ENCODE results near the gene AP1S2.

DNA sequence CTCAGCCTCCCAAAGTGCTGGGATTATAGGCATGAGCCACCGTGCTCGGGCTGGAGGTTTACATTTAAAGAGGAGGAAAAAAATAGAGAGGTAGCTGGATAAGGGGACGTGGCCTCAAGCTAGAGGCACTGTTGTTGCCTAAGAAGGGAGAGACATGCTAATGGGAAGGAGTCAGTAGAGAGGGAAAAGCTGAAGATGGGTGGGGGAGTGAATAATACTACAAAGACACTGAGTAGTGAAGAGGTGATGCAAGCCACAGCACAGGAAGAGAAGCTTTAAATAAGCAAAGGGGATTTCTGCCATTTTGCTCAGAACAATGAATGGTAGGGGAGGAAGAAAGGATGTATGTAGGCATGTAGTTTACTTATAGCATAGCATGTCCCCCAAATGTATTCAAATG lies 11.5 kb upstream of the AP1S2 start:
- no peak for TF ChIP-seq REST (IDR thresholded peaks at IDR 0.05; ENCODE audit: low read depth)
- no peak for TF ChIP-seq RAD21 (IDR thresholded peaks at IDR 0.05; ENCODE audit: low read depth)
- no peak for TF ChIP-seq MAX (IDR thresholded peaks at IDR 0.05)
- TF ChIP-seq POLR2A (IDR thresholded peaks at IDR 0.05; ENCODE audit: borderline replicate concordance, extremely low read depth, insufficient read depth, insufficient read length): no peak
- no peak for TF ChIP-seq EZH2 (IDR thresholded peaks at IDR 0.05)
- no peak for TF ChIP-seq POLR2AphosphoS5 (IDR thresholded peaks at IDR 0.05; ENCODE audit: low read depth, low read length)
- no peak for TF ChIP-seq TCF7L2 (IDR thresholded peaks at IDR 0.05; ENCODE audit: borderline replicate concordance, extremely low read depth, insufficient read depth, insufficient read length)
- no peak for TF ChIP-seq EGR1 (IDR thresholded peaks at IDR 0.05; ENCODE audit: low read depth)

Data from HCT116 (cell line).